Activated T-cell treated with anti-CD3 and anti-CD28 coated beads, Interleukin-2, amount 50 U/mL, for 4 hours (primary cell): ENCODE results near the gene CCDC27. TPM values are rescaled to one million over a fixed set of nuclear protein-coding genes. Genes with fewer than 3 reads are reported as not detected.

Experiments used
- ATAC-seq, 2 donors: fragments of 200-7000 bp; cut with Tn5 transposase; one replicate each; pipeline ENCODE4 v1.10.0; 2021
- DNase-seq: peaks from one replicate; pipeline ENCODE4 v3.0.0-alpha.2; 2020
- H3K27me3 Mint-ChIP-seq: one replicate; pipeline ENCODE4 v1.8.0; 2021; ENCODE audit warnings: low read depth, mixed read lengths
- H3K36me3 Mint-ChIP-seq: one replicate; pipeline ENCODE4 v1.8.0; 2022; ENCODE audit warnings: mixed read lengths; ENCODE audit not compliant: insufficient read depth
- H3K4me1 Mint-ChIP-seq: one replicate; pipeline ENCODE4 v1.8.0; 2021; ENCODE audit warnings: low read depth, mixed read lengths
- H3K4me3 Mint-ChIP-seq: one replicate; pipeline ENCODE4 v1.8.0; 2021; ENCODE audit warnings: mild to moderate bottlenecking, moderate library complexity, mixed read lengths
- H3K9me3 Mint-ChIP-seq: one replicate; pipeline ENCODE4 v1.8.0; 2021; ENCODE audit warnings: mixed read lengths
- total RNA-seq, 3 donors: library from RNA; stranded (reverse); gene quantifications; one replicate each; pipeline ENCODE4 v1.2.1, GENCODE V29; 2021

CCDC27 gene
- total RNA-seq, 3 donors from 2014 or later, result not detected

- H3K9me3 Mint-ChIP-seq, result no peaks in the 10 kb centered on the region
- H3K36me3 Mint-ChIP-seq, result peaks cover 12% of the 10 kb centered on the region
- peaks cover 2% of the 10 kb centered on the region for H3K4me1 Mint-ChIP-seq
- no peak for ATAC-seq
- no peak for DNase-seq
- no peak overlapping the region for H3K4me3 Mint-ChIP-seq
- no peaks in the 10 kb centered on the region for H3K27me3 Mint-ChIP-seq
Measured at GRCh38 chr1:3740042-3740441, 12.2 kb upstream of the CCDC27 start.

DNA sequence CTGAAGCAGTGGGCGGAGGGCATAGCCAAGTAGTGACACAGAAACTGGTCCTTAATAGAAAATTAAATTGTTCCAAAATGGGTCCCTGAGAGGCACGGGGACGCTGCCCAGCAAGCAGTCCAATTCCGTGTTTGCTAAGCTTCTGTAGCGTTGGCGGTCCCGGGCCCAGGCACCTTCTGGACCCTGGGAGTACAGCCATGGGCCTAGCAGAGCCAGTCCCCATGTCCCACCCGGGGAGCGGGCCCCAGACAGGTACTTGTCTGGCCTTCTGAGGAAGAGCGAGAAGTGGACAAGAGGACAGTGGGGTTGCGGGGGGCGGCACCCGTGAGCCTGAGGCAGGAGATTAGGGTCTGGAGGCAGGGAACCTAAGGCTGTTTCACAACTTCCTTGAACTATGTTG lies 11.5 kb upstream of the CCDC27 start:
- ATAC-seq, result no peak
- no peak for DNase-seq
- no peaks in the 10 kb centered on the region for H3K9me3 Mint-ChIP-seq
- H3K4me3 Mint-ChIP-seq, result no peak overlapping the region
- H3K27me3 Mint-ChIP-seq, result no peaks in the 10 kb centered on the region
- H3K36me3 Mint-ChIP-seq, result peaks cover 11% of the 10 kb centered on the region
- peaks cover 8% of the 10 kb centered on the region for H3K4me1 Mint-ChIP-seq

GRCh38 chr1:3741566-3742438 lies 10.4 kb upstream of the CCDC27 start:
- no peak for ATAC-seq
- no peaks in the 10 kb centered on the region for H3K27me3 Mint-ChIP-seq

GRCh38 chr1:3742439-3743298 lies 9.6 kb upstream of the CCDC27 start:
- H3K9me3 Mint-ChIP-seq, result no peaks in the 10 kb centered on the region
- H3K36me3 Mint-ChIP-seq, result peaks cover 5% of the 10 kb centered on the region
- peaks cover 17% of the 10 kb centered on the region for H3K4me1 Mint-ChIP-seq
- no peak for DNase-seq
- H3K4me3 Mint-ChIP-seq, result no peak overlapping the region
- ATAC-seq, result no peak
- no peaks in the 10 kb centered on the region for H3K27me3 Mint-ChIP-seq

More at GRCh38 chr1:3741566-3742438, 10.4 kb upstream of the CCDC27 start:
- peaks cover 9% of the 10 kb centered on the region for H3K36me3 Mint-ChIP-seq
- peaks cover 16% of the 10 kb centered on the region for H3K4me1 Mint-ChIP-seq
- no peaks in the 10 kb centered on the region for H3K9me3 Mint-ChIP-seq
- DNase-seq, result no peak
- no peak overlapping the region for H3K4me3 Mint-ChIP-seq

DNA sequence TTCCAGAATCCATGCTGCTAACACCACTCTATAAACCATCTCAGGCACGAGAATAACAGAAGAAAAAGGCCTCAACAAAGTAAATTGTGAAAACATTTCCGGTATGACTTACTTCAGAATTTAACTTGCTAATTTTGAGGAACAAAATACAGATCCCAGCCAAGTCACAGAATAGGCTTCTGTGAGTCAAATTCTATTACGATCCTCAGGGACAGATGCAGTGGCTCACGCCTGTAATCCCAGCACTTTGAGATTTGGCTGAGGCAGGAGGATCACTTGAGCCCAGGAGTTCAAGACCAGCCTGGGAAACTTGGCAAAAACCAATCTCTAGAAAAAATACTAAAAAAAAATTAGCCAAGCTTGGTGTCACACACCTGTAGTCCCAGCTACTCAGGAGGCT lies 8.8 kb upstream of the CCDC27 start:
- no peaks in the 10 kb centered on the region for H3K9me3 Mint-ChIP-seq
- no peak for DNase-seq
- H3K4me3 Mint-ChIP-seq, result no peak overlapping the region
- no peak for ATAC-seq
- peaks cover 25% of the 10 kb centered on the region for H3K4me1 Mint-ChIP-seq
- peaks cover 5% of the 10 kb centered on the region for H3K36me3 Mint-ChIP-seq
- no peaks in the 10 kb centered on the region for H3K27me3 Mint-ChIP-seq

- H3K9me3 Mint-ChIP-seq, result no peaks in the 10 kb centered on the region
- H3K27me3 Mint-ChIP-seq, result no peaks in the 10 kb centered on the region
- DNase-seq, result no peak
- peaks cover 5% of the 10 kb centered on the region for H3K36me3 Mint-ChIP-seq
- H3K4me3 Mint-ChIP-seq, result no peak overlapping the region
- no peak for ATAC-seq
- H3K4me1 Mint-ChIP-seq, result peaks cover 25% of the 10 kb centered on the region
Measured at GRCh38 chr1:3743826-3744225, 8.4 kb upstream of the CCDC27 start.

DNA sequence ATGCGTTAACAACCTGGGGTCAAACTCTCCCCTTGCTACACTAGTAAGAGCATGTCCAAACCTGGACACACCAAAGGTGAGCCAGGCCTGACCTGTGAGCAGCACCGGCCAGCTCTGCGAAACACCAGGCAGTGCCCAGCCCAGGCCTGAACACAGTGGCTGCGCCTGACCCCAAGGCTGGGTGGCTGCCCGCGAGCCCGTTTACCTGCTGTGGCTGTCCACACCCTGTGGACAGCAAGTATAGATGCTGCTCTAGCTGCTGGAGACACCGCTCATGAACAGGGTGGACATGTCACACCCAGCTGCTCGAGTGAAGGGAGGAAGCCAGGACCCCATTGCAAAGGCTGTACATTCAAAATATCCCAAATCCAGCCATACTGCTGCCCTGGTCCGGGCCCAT lies 7.6 kb upstream of the CCDC27 start:
- no peak overlapping the region for H3K4me3 Mint-ChIP-seq
- peaks cover 25% of the 10 kb centered on the region for H3K4me1 Mint-ChIP-seq
- no peaks in the 10 kb centered on the region for H3K27me3 Mint-ChIP-seq
- ATAC-seq (no peak), DNase-seq (no peak)
- H3K9me3 Mint-ChIP-seq, result no peaks in the 10 kb centered on the region
- H3K36me3 Mint-ChIP-seq, result peaks cover 5% of the 10 kb centered on the region

DNA sequence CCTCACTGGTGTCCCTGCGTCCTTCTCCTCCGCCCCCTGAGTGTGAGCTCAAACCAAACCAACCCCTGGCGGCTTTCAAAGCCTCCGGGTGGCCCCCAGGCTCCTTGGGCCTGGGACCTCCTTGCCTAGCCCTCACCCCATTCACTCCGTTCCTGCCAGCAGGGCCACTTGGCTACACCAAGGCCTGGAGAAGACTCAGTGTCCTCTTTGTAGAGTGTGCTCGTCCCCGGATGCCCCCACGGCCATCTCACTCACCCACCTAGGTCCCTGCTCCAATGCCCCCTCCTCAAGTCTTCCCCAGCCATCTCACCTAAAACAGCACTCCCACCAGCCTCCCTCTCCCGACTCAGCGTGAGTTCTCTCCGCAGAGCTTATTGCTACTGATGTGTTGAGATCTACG lies 7.2 kb upstream of the CCDC27 start:
- no peaks in the 10 kb centered on the region for H3K27me3 Mint-ChIP-seq
- no peak for DNase-seq
- peaks cover 5% of the 10 kb centered on the region for H3K36me3 Mint-ChIP-seq
- peak overlapping the region; percentile 81 for H3K4me3 Mint-ChIP-seq
- peaks cover 25% of the 10 kb centered on the region for H3K4me1 Mint-ChIP-seq
- ATAC-seq, result no peak
- no peaks in the 10 kb centered on the region for H3K9me3 Mint-ChIP-seq

DNA sequence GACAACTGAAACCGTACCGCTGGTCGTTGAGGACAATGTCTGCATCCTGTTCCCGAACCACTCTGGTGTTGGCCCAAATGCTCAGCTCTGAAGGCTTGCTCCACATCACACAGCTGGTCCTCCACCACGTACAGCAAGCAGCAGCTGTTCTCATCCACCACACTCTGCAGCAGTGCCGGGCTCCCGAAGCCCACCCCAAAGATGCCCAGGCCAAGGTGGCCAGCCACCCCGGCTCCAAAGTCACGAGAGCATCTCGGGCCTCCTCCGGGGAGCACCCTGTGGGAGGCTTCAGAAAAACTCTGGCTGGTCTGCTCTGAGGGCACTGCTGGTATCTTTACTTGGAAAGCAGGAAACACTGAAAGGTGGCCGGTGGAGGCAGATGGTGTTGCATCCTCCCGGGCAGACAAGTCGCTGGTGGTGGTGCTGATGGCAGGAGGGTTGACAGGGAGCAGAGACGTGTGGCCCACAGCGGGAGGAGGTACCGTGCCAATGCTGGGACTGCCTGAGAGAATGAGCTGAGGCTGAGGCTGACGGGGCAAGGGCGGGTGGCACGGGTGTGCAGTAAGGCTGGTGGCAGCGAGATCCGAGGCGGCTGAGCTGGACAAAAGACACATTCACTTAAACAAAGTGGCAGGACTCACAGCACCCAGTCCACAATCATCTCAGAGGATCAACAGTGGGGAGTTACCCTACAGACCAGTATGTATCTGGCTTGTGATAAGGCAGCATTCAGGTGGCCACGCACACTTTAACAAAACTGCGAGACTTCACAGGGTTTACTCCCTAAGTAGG lies 6.5 kb upstream of the CCDC27 start:
- DNase-seq (no peak), ATAC-seq (no peak)
- Mint-ChIP-seq H3K27me3 (no peaks in the 10 kb centered on the region), H3K4me3 (peak overlapping the region; percentile 81), H3K4me1 (peaks cover 25% of the 10 kb centered on the region), H3K9me3 (no peaks in the 10 kb centered on the region), H3K36me3 (peaks cover 5% of the 10 kb centered on the region)

GRCh38 chr1:3746389-3746829 lies 5.8 kb upstream of the CCDC27 start:
- no peak for DNase-seq

GRCh38 chr1:3746830-3747521 lies 5.3 kb upstream of the CCDC27 start:
- peak; percentile 84 for DNase-seq
- peak overlapping the region; percentile 81 for H3K4me3 Mint-ChIP-seq
- peaks cover 25% of the 10 kb centered on the region for H3K4me1 Mint-ChIP-seq
- H3K36me3 Mint-ChIP-seq, result peaks cover under 1% of the 10 kb centered on the region
- H3K9me3 Mint-ChIP-seq, result no peaks in the 10 kb centered on the region
- ATAC-seq, result peak; percentile 99
- no peaks in the 10 kb centered on the region for H3K27me3 Mint-ChIP-seq

More at GRCh38 chr1:3746389-3746829, 5.8 kb upstream of the CCDC27 start:
- Mint-ChIP-seq H3K4me1 (peaks cover 25% of the 10 kb centered on the region), H3K36me3 (peaks cover 5% of the 10 kb centered on the region), H3K27me3 (no peaks in the 10 kb centered on the region), H3K4me3 (peak overlapping the region; percentile 81), H3K9me3 (no peaks in the 10 kb centered on the region)
- no peak for ATAC-seq

DNA sequence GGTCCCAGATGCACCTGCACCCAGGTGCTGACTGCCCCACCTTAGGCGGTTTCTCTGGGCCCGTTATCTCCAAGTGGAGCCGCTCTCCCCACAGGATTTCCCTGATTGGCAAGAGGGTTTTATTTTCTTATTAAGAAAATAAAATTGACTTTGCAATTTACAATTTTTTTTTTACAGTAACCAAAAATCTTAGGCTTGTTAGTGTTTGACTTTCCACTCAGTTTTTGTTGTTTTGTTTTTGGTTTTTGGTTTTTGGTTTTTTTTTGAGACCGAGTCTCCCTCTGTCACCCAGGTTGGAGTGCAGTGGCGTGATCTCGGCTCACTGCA lies 4.8 kb upstream of the CCDC27 start:
- no peak for ATAC-seq
- Mint-ChIP-seq H3K36me3 (no peaks in the 10 kb centered on the region), H3K4me3 (peak overlapping the region; percentile 72), H3K27me3 (no peaks in the 10 kb centered on the region), H3K9me3 (no peaks in the 10 kb centered on the region), H3K4me1 (peaks cover 25% of the 10 kb centered on the region)
- no peak for DNase-seq

DNA sequence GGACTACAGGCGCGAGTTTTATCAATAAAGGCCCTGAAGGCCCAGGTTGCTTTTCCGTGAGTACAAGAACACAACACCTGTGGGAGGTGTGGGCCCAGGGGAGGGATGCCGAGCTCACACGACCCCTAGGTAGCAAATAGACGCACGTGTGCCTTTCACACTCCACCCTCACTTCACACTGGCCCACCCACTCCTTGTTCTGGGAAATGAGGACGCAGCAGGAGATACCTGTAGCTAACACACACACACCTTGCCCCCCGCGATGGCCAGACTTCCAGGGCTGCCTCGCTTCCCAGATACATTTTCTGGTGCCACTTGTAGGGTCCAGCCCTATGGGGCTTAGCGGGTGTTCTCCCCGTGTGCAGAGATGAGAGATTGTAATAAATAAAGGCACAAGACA lies 4.3 kb upstream of the CCDC27 start:
- H3K4me1 Mint-ChIP-seq, result peaks cover 25% of the 10 kb centered on the region
- H3K36me3 Mint-ChIP-seq, result no peaks in the 10 kb centered on the region
- ATAC-seq (no peak), DNase-seq (no peak)
- H3K27me3 Mint-ChIP-seq, result no peaks in the 10 kb centered on the region
- H3K4me3 Mint-ChIP-seq, result peak overlapping the region; percentile 72
- H3K9me3 Mint-ChIP-seq, result no peaks in the 10 kb centered on the region
